COLO829 (cell line): ENCODE measurements around the gene CRYM.
A peak's percentile ranks its signal among the peaks of the same experiment; 100 is the strongest.
"Not testable (repeated sequence)": the region's sequence is repeated elsewhere in the genome, so short reads cannot be mapped to it uniquely, and the experiment has no call there.

ENCODE experiments used
- DNase-seq: peaks from one replicate; pipeline ENCODE4 v3.0.0; 2012; ENCODE audit warnings: low spot score

Gene CRYM

GRCh38 chr16:21277927-21278706, at the start of gene CRYM:
CRYM (minus strand) TSS chr16:21278290; CDS start chr16:21278251, 39 bp downstream.
- peak; percentile 56 for DNase-seq

GRCh38 chr16:21327046-21327445, 49.0 kb upstream of the CRYM start:
- DNase-seq, result peak; percentile 22

- no peak for DNase-seq
Measured at GRCh38 chr16:21326459-21326858, 48.4 kb upstream of the CRYM start.

- no peak for DNase-seq
Measured at GRCh38 chr16:21324267-21324666, 46.2 kb upstream of the CRYM start.

- not testable (repeated sequence) for DNase-seq
Measured at GRCh38 chr16:21322251-21322650, 44.2 kb upstream of the CRYM start.

GRCh38 chr16:21321736-21322135, 43.6 kb upstream of the CRYM start:
- DNase-seq, result no peak

- no peak for DNase-seq
Measured at GRCh38 chr16:21314339-21314738, 36.2 kb upstream of the CRYM start.

GRCh38 chr16:21312863-21313372, 34.8 kb upstream of the CRYM start:
- DNase-seq, result not testable (repeated sequence)

GRCh38 chr16:21312046-21312445, 34.0 kb upstream of the CRYM start:
- not testable (repeated sequence) for DNase-seq

- DNase-seq, result not testable (repeated sequence)
Measured at GRCh38 chr16:21306712-21307111, 28.6 kb upstream of the CRYM start.

- peak; percentile 84 for DNase-seq
Measured at GRCh38 chr16:21302898-21303528, 24.9 kb upstream of the CRYM start.

- no peak for DNase-seq
Measured at GRCh38 chr16:21302454-21302853, 24.4 kb upstream of the CRYM start.

- DNase-seq, result no peak
Measured at GRCh38 chr16:21301895-21302291, 23.8 kb upstream of the CRYM start.

GRCh38 chr16:21301168-21301894, 23.2 kb upstream of the CRYM start:
- peak; percentile 77 for DNase-seq

GRCh38 chr16:21300309-21301167, 22.4 kb upstream of the CRYM start:
- DNase-seq, result peak; percentile 98

- DNase-seq, result not testable (repeated sequence)
Measured at GRCh38 chr16:21289789-21290188, 11.7 kb upstream of the CRYM start.

GRCh38 chr16:21285314-21285713, 7.2 kb upstream of the CRYM start:
- no peak for DNase-seq

- DNase-seq, result no peak
Measured at GRCh38 chr16:21284414-21284813, 6.3 kb upstream of the CRYM start.

- DNase-seq, result no peak
Measured at GRCh38 chr16:21283521-21284289, 5.6 kb upstream of the CRYM start.

- no peak for DNase-seq
Measured at GRCh38 chr16:21281698-21282389, 3.8 kb upstream of the CRYM start.
